Parathyroid adenoma (tissue), 2 donors: ENCODE data around the gene SUGP1.

Experiments used
- H2AFZ ChIP-seq: fragments of 300-600 bp; sonication (generic); one replicate; pipeline ENCODE4 v1.7.0; 2017; ENCODE audit warnings: antibody characterized with exemption, mild to moderate bottlenecking
- H3K27ac ChIP-seq: fragments of 300-600 bp; sonication (generic); one replicate; pipeline ENCODE4 v1.7.0; 2017
- H3K27me3 ChIP-seq: fragments of 300-600 bp; sonication (generic); one replicate; pipeline ENCODE4 v1.7.0; 2017; ENCODE audit warnings: low read length; ENCODE audit not compliant: control insufficient read depth, insufficient read depth
- H3K36me3 ChIP-seq: fragments of 300-600 bp; sonication (generic); one replicate; pipeline ENCODE4 v1.7.0; 2017; ENCODE audit warnings: low read length; ENCODE audit not compliant: control insufficient read depth, insufficient read depth
- H3K4me1 ChIP-seq: fragments of 300-600 bp; sonication (generic); one replicate; pipeline ENCODE4 v1.7.0; 2017; ENCODE audit warnings: control low read depth
- H3K4me2 ChIP-seq: fragments of 300-600 bp; sonication (generic); one replicate; pipeline ENCODE4 v1.7.0; 2017; ENCODE audit warnings: low read length
- H3K4me3 ChIP-seq: fragments of 300-600 bp; sonication (generic); one replicate; pipeline ENCODE4 v1.7.0; 2017; ENCODE audit warnings: low read depth, low read length
- H3K79me2 ChIP-seq: fragments of 300-600 bp; sonication (generic); one replicate; pipeline ENCODE4 v1.7.0; 2017; ENCODE audit warnings: control low read depth
- H3K9ac ChIP-seq: fragments of 300-600 bp; sonication (generic); one replicate; pipeline ENCODE4 v1.7.0; 2017; ENCODE audit warnings: mild to moderate bottlenecking
- H3K9me3 ChIP-seq: fragments of 300-600 bp; sonication (generic); one replicate; pipeline ENCODE4 v1.7.0; 2017; ENCODE audit warnings: low read length; ENCODE audit not compliant: control insufficient read depth
- TF ChIP-seq, protein P1 (sequence below): fragments of 300-600 bp; sonication (generic); IDR thresholded peaks from one replicate; pipeline ENCODE4 v1.7.0; 2017; ENCODE audit warnings: antibody characterized with exemption, mild to moderate bottlenecking
- donor health status: primary hyperparathyroidism.

SUGP1 gene

DNA sequence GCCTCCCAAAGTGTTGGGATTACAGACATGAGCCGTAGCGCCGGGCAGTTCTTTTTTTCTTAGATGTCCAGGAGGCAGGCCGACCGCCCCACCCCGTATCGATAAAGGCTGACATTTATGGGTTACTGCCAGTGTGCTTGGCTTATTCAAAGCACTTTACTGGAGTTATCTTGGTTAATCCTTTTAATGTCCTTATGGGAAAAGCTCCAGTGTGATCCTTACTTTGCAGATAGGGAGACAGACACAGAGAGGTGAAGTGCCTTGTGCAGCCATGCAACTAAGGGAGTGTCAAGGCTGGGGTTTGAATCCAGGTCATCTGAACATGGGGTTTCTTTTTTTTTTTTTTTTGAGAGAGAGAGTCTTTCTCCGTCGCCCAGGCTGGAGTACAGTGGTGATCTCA lies 89.3 kb downstream of the SUGP1 start:
- Histone ChIP-seq H3K4me1 (peaks cover 6% of the 10 kb centered on the region), H3K27ac (no peak overlapping the region), H2AFZ (no peak overlapping the region), H3K36me3 (no peaks in the 10 kb centered on the region), H3K4me2 (no peak overlapping the region), H3K79me2 (no peaks in the 10 kb centered on the region), H3K27me3 (no peaks in the 10 kb centered on the region), H3K9ac (no peak overlapping the region), H3K4me3 (no peak overlapping the region), H3K9me3 (no peaks in the 10 kb centered on the region)
- TF ChIP-seq, protein P1, sequence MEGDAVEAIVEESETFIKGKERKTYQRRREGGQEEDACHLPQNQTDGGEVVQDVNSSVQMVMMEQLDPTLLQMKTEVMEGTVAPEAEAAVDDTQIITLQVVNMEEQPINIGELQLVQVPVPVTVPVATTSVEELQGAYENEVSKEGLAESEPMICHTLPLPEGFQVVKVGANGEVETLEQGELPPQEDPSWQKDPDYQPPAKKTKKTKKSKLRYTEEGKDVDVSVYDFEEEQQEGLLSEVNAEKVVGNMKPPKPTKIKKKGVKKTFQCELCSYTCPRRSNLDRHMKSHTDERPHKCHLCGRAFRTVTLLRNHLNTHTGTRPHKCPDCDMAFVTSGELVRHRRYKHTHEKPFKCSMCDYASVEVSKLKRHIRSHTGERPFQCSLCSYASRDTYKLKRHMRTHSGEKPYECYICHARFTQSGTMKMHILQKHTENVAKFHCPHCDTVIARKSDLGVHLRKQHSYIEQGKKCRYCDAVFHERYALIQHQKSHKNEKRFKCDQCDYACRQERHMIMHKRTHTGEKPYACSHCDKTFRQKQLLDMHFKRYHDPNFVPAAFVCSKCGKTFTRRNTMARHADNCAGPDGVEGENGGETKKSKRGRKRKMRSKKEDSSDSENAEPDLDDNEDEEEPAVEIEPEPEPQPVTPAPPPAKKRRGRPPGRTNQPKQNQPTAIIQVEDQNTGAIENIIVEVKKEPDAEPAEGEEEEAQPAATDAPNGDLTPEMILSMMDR: no peak

- no peak overlapping the region for H3K4me2 ChIP-seq
- no peaks in the 10 kb centered on the region for H3K79me2 ChIP-seq
- H2AFZ ChIP-seq: no peak overlapping the region
- H3K4me3 ChIP-seq: no peak overlapping the region
- H3K4me1 ChIP-seq: peaks cover 6% of the 10 kb centered on the region
- no peaks in the 10 kb centered on the region for H3K27me3 ChIP-seq
- TF ChIP-seq, protein P1: no peak
- H3K27ac ChIP-seq: no peak overlapping the region
- H3K9me3 ChIP-seq: no peaks in the 10 kb centered on the region
- H3K36me3 ChIP-seq: no peaks in the 10 kb centered on the region
- no peak overlapping the region for H3K9ac ChIP-seq
Measured at GRCh38 chr19:19229701-19230100, 90.6 kb downstream of the SUGP1 start.

DNA sequence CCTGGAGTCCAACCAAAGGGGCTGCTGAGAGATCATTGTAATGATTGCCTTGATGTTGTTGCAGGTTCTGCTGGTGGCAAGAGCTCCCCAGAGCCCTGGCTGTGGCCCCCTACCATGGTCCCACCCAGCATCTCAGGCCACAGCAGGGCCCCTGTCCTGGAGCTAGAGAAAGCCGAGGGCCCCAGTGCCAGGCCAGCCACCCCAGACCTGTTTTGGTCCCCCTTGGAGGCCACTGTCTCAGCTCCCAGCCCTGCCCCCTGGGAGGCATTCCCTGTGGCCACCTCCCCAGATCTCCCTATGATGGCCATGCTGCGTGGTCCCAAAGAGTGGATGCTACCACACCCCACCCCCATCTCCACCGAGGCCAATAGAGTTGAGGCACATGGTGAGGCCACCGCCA lies 93.1 kb downstream of the SUGP1 start:
- H3K4me2 ChIP-seq: no peak overlapping the region
- no peaks in the 10 kb centered on the region for H3K9me3 ChIP-seq
- no peak overlapping the region for H3K9ac ChIP-seq
- H3K27ac ChIP-seq: no peak overlapping the region
- peaks cover 6% of the 10 kb centered on the region for H3K4me1 ChIP-seq
- no peaks in the 10 kb centered on the region for H3K79me2 ChIP-seq
- no peaks in the 10 kb centered on the region for H3K36me3 ChIP-seq
- TF ChIP-seq, protein P1: no peak
- no peak overlapping the region for H3K4me3 ChIP-seq
- H3K27me3 ChIP-seq: no peaks in the 10 kb centered on the region
- H2AFZ ChIP-seq: no peak overlapping the region

GRCh38 chr19:19226663-19227062 lies 93.6 kb downstream of the SUGP1 start:
- peaks cover 6% of the 10 kb centered on the region for H3K4me1 ChIP-seq
- no peak overlapping the region for H3K27ac ChIP-seq
- H3K4me2 ChIP-seq: no peak overlapping the region
- H3K36me3 ChIP-seq: no peaks in the 10 kb centered on the region
- H3K9me3 ChIP-seq: no peaks in the 10 kb centered on the region
- no peak overlapping the region for H2AFZ ChIP-seq
- TF ChIP-seq, protein P1: no peak
- H3K27me3 ChIP-seq: no peaks in the 10 kb centered on the region
- no peak overlapping the region for H3K4me3 ChIP-seq
- no peak overlapping the region for H3K9ac ChIP-seq
- no peaks in the 10 kb centered on the region for H3K79me2 ChIP-seq

- Histone ChIP-seq H3K36me3 (no peaks in the 10 kb centered on the region), H3K9me3 (no peaks in the 10 kb centered on the region), H3K4me2 (no peak overlapping the region), H3K27me3 (no peaks in the 10 kb centered on the region), H3K9ac (no peak overlapping the region), H3K27ac (no peak overlapping the region), H2AFZ (no peak overlapping the region), H3K4me1 (peaks cover 6% of the 10 kb centered on the region), H3K4me3 (no peak overlapping the region), H3K79me2 (no peaks in the 10 kb centered on the region)
- TF ChIP-seq, protein P1: no peak
Measured at GRCh38 chr19:19226204-19226603, 94.1 kb downstream of the SUGP1 start.
